Activated T-helper 17 cell treated with anti-CD3 and anti-CD28 coated beads, Interleukin-2, amount 50 U/mL, for 72 hours (primary cell): ENCODE data around the gene ADM5. TPM values are rescaled to one million over a fixed set of nuclear protein-coding genes. Genes with fewer than 3 reads are reported as not detected.
"Not testable (repeated sequence)": the region's sequence is repeated elsewhere in the genome, so short reads cannot be mapped to it uniquely, and the experiment has no call there.

Experiments used
- ATAC-seq: fragments of 150-1000 bp; cut with Tn5 transposase; replicated peaks from 2 replicates; pipeline ENCODE4 v1.10.0; 2021; ENCODE audit warnings: mild to moderate bottlenecking, moderate library complexity
- H3K27ac Mint-ChIP-seq: one replicate; pipeline ENCODE4 v1.8.0; 2022; ENCODE audit warnings: mixed read lengths
- H3K27me3 Mint-ChIP-seq: one replicate; pipeline ENCODE4 v1.8.0; 2022; ENCODE audit warnings: mixed read lengths
- H3K36me3 Mint-ChIP-seq: one replicate; pipeline ENCODE4 v1.8.0; 2022; ENCODE audit warnings: low read depth, mild to moderate bottlenecking, mixed read lengths
- H3K4me1 Mint-ChIP-seq: one replicate; pipeline ENCODE4 v1.8.0; 2022; ENCODE audit warnings: mixed read lengths
- H3K4me3 Mint-ChIP-seq: one replicate; pipeline ENCODE4 v1.8.0; 2022; ENCODE audit warnings: mild to moderate bottlenecking, mixed read lengths
- H3K9me3 Mint-ChIP-seq: one replicate; pipeline ENCODE4 v1.8.0; 2022; ENCODE audit warnings: mixed read lengths
- total RNA-seq, 2 donors: library from RNA; stranded (reverse); gene quantifications; one replicate each; pipeline ENCODE4 v1.2.3, GENCODE V29; 2022

Gene ADM5
- total RNA-seq, 2 donors from 2014 or later, result 8.5 to 8.6 TPM

DNA sequence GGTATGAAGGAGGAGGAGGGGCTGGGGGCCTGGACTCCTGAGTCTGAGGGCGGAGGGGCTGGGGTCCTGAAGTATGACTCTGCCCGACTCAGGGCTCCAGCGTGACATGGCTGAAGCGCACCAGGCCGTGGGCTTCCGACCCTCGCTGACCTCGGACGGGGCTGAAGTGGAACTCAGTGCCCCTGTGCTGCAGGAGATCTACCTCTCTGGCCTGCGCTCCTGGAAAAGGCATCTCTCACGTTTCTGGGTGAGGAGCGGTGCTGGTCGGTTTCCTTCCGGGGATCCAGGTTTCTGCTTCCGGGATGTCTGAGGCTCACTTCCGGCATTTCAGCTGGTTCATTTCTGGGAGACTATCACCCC is 2.7 kb downstream of the ADM5 start:
- Mint-ChIP-seq H3K27me3 (peaks cover 8% of the 10 kb centered on the region), H3K4me1 (peaks cover 18% of the 10 kb centered on the region), H3K4me3 (peak overlapping the region; percentile 9), H3K9me3 (no peaks in the 10 kb centered on the region), H3K27ac (no peak overlapping the region), H3K36me3 (peaks cover 31% of the 10 kb centered on the region)
- ATAC-seq, result no peak

DNA sequence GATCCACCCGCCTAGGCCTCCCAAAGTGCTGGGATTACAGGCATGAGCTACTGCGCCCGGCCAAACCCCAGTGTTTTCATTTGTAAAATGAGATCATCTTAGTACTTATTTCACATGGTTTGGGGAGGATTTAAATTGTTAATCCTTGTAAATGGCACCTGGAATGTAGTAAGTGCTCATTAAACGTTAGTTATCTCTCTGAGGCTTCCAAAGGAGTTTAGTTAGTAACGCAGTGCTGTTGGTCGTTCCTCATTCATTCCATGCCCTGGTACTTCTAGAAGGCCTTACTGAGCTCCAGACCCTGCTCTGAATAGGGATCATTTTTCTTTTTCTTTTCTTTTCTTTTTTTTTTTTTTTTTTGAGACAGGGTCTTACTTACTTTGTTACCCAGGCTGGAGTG is 6.7 kb downstream of the ADM5 start:
- no peak for ATAC-seq
- no peaks in the 10 kb centered on the region for H3K27me3 Mint-ChIP-seq

DNA sequence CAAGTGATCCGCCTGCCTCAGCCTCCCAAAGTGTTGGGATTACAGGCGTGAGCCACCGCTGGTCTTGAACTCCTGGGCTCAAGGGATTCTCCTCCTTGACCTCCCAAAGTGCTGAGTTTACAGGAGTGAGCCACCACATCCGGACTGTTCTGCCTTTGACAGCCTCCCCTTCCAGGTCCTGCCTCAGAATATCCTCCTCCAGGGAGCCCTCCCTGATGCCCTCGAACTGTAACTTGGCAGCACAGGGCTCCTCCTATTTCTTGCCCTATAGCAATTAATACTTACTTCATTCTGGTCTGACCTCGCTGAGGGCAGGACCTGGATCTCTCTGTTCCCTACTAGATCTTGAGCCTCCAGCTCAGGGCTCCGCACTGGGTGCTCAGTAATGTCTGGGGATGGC is 7.5 kb downstream of the ADM5 start:
- H3K36me3 Mint-ChIP-seq, result no peaks in the 10 kb centered on the region
- H3K27ac Mint-ChIP-seq, result no peak overlapping the region
- H3K9me3 Mint-ChIP-seq, result no peaks in the 10 kb centered on the region
- no peaks in the 10 kb centered on the region for H3K27me3 Mint-ChIP-seq
- H3K4me1 Mint-ChIP-seq, result no peaks in the 10 kb centered on the region
- ATAC-seq, result no peak
- no peak overlapping the region for H3K4me3 Mint-ChIP-seq

More for the DNA sequence above, 6.7 kb downstream of the ADM5 start:
- H3K36me3 Mint-ChIP-seq, result no peaks in the 10 kb centered on the region
- no peaks in the 10 kb centered on the region for H3K4me1 Mint-ChIP-seq
- no peaks in the 10 kb centered on the region for H3K9me3 Mint-ChIP-seq
- no peak overlapping the region for H3K4me3 Mint-ChIP-seq
- no peak overlapping the region for H3K27ac Mint-ChIP-seq

DNA sequence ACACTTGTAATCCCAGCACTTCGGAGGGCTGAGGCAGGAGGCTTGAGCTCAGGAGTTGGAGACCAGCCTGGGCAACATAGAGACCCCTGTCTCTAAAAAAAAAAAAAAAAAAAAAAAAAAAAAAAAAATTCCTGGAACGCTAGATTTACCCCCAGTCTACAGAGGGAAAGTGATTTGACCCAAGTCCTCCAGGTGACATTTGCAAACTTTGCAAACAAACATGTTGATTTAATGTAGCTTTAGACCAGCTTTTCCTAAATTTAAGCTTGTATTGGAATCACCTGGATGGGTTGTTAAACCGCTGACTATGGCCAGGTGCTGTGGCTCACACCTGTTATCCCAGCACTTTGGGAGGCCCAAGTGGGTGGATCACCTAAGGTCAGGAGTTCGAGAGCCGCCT is 10.0 kb downstream of the ADM5 start:
- Mint-ChIP-seq H3K9me3 (no peaks in the 10 kb centered on the region), H3K27ac (no peak overlapping the region), H3K4me1 (no peaks in the 10 kb centered on the region), H3K36me3 (no peaks in the 10 kb centered on the region), H3K27me3 (no peaks in the 10 kb centered on the region), H3K4me3 (no peak overlapping the region)
- ATAC-seq, result no peak

DNA sequence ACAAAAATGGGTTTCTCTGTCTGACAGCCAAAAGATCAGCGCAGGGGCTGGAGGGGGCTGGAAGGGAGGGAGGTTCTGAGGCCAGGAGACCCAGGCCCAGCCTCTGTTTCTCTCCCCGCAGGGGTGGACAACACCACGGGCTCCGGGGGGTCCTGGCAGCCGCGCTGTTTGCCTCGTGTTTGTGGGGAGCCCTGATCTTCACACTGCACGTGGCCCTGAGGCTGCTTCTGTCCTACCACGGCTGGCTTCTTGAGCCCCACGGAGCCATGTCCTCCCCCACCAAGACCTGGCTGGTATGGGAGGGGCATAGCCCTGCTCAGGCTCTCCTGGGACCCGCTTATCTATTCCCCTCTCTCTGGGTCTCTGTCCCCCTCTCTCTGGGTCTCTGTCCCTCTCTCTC is 11.2 kb downstream of the ADM5 start:
- H3K36me3 Mint-ChIP-seq, result no peaks in the 10 kb centered on the region
- no peaks in the 10 kb centered on the region for H3K4me1 Mint-ChIP-seq
- peak; percentile 38 for ATAC-seq
- H3K4me3 Mint-ChIP-seq, result no peak overlapping the region
- H3K9me3 Mint-ChIP-seq, result no peaks in the 10 kb centered on the region
- no peak overlapping the region for H3K27ac Mint-ChIP-seq
- no peaks in the 10 kb centered on the region for H3K27me3 Mint-ChIP-seq

DNA sequence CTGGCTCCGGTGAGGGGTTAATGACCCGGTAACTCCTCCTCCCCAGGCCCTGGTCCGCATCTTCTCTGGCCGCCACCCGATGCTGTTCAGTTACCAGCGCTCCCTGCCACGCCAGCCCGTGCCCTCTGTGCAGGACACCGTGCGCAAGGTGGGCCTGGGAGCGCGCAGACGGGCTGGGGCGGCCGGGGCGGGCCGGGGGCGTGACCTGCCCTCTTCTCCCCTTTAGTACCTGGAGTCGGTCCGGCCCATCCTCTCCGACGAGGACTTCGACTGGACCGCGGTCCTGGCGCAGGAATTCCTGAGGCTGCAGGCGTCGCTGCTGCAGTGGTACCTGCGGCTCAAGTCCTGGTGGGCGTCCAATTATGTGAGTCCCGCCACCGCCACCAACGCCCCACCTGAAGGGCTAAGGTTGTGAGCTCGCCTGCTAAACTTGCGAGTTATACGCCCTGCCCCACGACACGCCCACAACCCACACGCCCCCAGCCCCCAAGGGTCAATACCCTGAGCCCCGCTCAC is 11.9 kb downstream of the ADM5 start:
- no peaks in the 10 kb centered on the region for H3K9me3 Mint-ChIP-seq
- no peak overlapping the region for H3K27ac Mint-ChIP-seq
- H3K27me3 Mint-ChIP-seq, result no peaks in the 10 kb centered on the region
- peak; percentile 39 for ATAC-seq
- H3K4me3 Mint-ChIP-seq, result no peak overlapping the region
- H3K4me1 Mint-ChIP-seq, result no peaks in the 10 kb centered on the region
- H3K36me3 Mint-ChIP-seq, result no peaks in the 10 kb centered on the region

DNA sequence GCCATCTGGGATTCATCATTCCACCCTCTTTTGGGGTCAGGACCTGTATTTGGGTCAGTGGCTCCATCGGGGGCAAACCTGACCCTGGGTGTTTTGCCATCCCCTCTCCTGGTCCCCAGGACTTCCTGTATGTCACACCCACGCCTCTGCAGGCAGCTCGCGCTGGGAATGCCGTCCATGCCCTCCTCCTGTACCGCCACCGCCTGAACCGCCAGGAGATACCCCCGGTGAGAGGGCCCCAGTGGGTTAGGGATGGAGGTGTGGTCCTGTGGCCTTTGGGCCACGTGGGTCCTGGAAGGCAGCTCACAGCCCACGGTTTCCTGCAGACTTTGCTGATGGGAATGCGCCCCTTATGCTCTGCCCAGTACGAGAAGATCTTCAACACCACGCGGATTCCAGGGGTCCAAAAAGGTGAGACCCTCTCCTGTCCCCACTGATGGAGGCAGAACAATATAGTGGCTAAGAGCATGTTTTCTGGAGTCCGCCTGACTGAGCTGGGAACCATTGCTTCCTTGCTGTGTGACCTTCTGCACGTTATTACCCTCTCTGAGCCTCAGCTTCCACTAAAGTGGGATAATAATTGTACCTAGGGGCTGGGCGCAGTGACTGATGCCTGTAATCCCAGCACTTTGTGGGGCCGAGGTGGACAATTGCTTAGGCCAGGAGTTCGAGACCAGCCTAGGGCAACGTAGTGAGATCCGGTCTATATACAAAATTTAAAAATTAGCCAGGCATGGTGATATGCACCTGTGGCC is 15.7 kb downstream of the ADM5 start:
- Mint-ChIP-seq H3K27me3 (peaks cover 6% of the 10 kb centered on the region), H3K4me1 (peaks cover 1% of the 10 kb centered on the region), H3K9me3 (no peaks in the 10 kb centered on the region), H3K36me3 (no peaks in the 10 kb centered on the region), H3K27ac (no peak overlapping the region), H3K4me3 (no peak overlapping the region)
- no peak for ATAC-seq

DNA sequence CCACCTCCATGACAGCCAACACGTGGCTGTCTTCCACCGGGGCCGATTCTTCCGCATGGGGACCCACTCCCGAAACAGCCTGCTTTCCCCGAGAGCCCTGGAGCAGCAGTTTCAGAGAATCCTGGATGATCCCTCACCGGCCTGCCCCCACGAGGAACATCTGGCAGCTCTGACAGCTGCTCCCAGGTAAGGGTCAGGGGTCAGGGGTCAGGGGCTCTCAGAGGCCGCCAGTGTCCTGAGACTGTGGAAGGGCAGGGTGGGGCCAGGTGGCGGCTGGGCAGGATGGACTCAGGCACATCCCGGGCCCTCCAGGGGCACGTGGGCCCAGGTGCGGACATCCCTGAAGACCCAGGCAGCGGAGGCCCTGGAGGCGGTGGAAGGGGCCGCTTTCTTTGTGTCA is 16.5 kb downstream of the ADM5 start:
- Mint-ChIP-seq H3K27ac (no peak overlapping the region), H3K4me3 (no peak overlapping the region), H3K36me3 (no peaks in the 10 kb centered on the region), H3K27me3 (peaks cover 9% of the 10 kb centered on the region), H3K4me1 (peaks cover 5% of the 10 kb centered on the region), H3K9me3 (no peaks in the 10 kb centered on the region)
- ATAC-seq, result no peak

DNA sequence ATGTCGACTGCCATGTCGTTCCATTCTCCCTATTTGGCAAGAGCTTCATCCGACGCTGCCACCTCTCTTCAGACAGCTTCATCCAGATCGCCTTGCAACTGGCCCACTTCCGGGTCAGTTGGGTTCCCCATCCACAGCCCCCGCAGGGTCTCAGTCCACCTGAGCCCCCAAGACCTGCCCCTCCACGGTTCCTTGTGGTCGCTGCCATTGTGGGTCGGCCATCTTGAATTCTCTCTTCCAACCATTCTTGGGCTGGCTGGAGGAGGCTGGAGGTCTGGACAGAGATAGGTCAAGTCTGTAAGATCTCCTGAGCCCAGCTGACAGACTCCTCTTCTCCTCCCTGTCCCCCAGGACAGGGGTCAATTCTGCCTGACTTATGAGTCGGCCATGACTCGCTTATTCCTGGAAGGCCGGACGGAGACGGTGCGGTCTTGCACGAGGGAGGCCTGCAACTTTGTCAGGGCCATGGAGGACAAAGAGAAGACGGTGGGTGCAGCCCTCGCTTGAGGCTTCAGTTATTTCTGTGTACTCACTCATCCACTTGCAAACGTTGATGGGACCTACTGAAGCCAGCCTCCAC is 21.1 kb downstream of the ADM5 start:
- H3K9me3 Mint-ChIP-seq, result no peaks in the 10 kb centered on the region
- H3K36me3 Mint-ChIP-seq, result no peaks in the 10 kb centered on the region
- no peak for ATAC-seq
- H3K27me3 Mint-ChIP-seq, result peaks cover 9% of the 10 kb centered on the region
- peaks cover 5% of the 10 kb centered on the region for H3K4me1 Mint-ChIP-seq
- no peak overlapping the region for H3K27ac Mint-ChIP-seq
- no peak overlapping the region for H3K4me3 Mint-ChIP-seq

DNA sequence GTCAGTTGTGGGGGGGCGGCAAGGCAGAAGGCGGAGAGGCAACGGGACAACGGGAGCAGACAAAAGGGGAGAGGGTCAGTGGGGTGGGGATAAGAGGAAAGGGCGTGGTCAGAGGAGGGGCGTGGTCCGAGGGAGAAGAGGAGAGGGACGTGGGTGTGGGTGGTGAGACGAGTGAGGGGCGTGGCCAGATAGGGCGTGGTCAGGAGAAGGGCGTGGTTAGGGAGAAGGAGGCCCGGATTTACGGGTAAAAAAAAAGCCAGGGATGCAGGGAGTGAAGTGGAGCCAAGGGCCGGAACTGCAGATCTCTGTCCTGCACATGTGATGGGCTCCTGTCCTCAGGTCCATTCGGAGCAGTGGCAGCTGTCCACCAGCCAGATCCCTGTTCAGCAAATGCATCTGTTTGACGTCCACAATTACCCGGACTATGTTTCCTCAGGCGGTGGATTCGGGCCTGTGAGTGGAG is 23.0 kb downstream of the ADM5 start:
- no peak for ATAC-seq
- no peak overlapping the region for H3K27ac Mint-ChIP-seq
- H3K9me3 Mint-ChIP-seq, result no peaks in the 10 kb centered on the region
- peaks cover 9% of the 10 kb centered on the region for H3K27me3 Mint-ChIP-seq
- peaks cover 5% of the 10 kb centered on the region for H3K4me1 Mint-ChIP-seq
- no peaks in the 10 kb centered on the region for H3K36me3 Mint-ChIP-seq
- H3K4me3 Mint-ChIP-seq, result no peak overlapping the region

DNA sequence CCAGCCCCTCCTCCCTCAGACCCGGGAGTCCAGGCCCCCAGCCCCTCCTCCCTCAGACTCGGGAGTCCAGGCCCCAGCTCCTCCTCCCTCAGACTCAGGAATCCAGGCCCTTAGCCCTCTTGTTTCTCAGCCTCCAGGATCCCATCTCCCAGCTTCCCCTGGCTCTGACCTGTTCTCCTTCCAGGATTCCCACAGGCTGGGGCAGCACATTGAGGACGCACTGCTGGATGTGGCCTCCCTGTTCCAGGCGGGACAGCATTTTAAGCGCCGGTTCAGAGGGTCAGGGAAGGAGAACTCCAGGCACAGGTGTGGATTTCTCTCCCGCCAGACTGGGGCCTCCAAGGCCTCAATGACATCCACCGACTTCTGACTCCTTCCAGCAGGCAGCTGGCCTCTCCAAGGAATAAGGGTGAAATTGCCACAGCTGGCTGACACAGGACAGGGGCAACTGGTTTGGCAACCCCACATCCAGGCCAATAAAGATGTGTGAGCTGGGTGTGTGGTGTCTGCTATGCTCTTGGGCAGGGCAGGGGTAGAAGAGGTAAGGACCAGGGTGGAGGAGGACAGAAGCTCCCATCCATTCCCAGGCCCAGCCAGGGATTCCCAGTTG is 23.9 kb downstream of the ADM5 start:
- H3K4me1 Mint-ChIP-seq, result peaks cover 5% of the 10 kb centered on the region

DNA sequence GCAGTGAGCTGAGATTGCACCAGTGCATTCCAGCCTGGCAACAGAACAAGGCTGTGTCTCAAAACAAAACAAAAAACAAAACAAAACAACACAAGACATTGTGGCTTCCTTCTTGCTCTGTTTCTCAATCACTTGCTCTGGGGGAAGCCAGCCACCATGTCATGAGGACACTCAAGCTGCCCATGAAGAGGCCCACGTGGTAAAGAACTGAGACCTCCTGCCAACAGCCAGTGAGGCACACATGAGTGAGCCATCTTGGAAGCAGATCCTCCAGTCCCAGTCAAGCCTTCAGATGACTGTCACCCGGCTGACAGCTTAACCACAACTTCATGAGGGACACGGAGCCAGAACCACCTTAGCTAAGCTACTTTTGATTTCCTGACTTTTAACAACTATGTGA is 26.8 kb downstream of the ADM5 start:
- Mint-ChIP-seq H3K27me3 (no peaks in the 10 kb centered on the region), H3K36me3 (no peaks in the 10 kb centered on the region), H3K27ac (peak overlapping the region; percentile 71), H3K9me3 (no peaks in the 10 kb centered on the region), H3K4me1 (no peaks in the 10 kb centered on the region), H3K4me3 (no peak overlapping the region)
- peak; percentile 59 for ATAC-seq

More for the DNA sequence above, 23.9 kb downstream of the ADM5 start:
- ATAC-seq, result no peak
- peaks cover 9% of the 10 kb centered on the region for H3K27me3 Mint-ChIP-seq
- H3K36me3 Mint-ChIP-seq, result no peaks in the 10 kb centered on the region
- no peak overlapping the region for H3K4me3 Mint-ChIP-seq
- no peaks in the 10 kb centered on the region for H3K9me3 Mint-ChIP-seq
- no peak overlapping the region for H3K27ac Mint-ChIP-seq

DNA sequence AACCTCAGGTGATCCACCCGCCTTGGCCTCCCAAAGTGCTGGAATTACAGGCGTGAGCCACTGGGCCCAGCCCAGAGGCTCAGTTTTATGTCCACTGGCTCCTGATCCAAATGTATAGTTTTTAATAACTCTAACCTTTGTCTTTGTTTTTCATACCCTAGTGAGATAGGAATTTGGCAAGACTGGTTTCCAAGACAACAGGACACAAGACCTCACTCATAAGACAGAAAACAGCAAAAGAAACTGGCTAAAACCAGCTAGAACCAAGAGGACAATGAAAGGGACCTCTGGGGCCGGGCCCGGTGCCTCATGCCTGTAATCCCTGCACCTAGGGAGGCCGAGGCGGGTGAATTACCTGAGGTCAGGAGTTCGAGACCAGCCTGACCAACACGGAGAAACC is 29.1 kb downstream of the ADM5 start:
- H3K36me3 Mint-ChIP-seq, result no peaks in the 10 kb centered on the region
- H3K9me3 Mint-ChIP-seq, result no peaks in the 10 kb centered on the region
- H3K4me1 Mint-ChIP-seq, result no peaks in the 10 kb centered on the region
- H3K27me3 Mint-ChIP-seq, result no peaks in the 10 kb centered on the region
- no peak for ATAC-seq
- no peak overlapping the region for H3K27ac Mint-ChIP-seq
- no peak overlapping the region for H3K4me3 Mint-ChIP-seq

DNA sequence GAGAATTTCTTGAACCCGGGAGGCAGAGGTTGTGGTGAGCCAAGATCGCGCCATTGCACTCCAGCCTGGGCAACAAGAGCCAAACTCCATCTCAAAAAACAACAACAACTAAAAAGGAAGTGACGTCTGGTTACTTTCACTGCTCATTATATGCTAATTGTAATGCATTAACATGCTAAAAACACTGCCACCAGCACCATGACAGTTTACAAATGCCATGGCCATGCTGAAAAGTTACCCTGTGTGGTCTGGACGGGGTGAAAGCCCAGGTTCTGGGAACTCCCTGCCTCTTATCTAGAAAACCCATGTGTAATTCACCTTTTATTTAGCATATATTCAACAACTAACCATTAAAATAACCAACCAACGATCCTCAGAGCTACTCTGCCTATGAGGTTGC is 29.6 kb downstream of the ADM5 start:
- H3K4me3 Mint-ChIP-seq, result no peak overlapping the region
- H3K9me3 Mint-ChIP-seq, result no peaks in the 10 kb centered on the region
- no peak for ATAC-seq
- H3K27ac Mint-ChIP-seq, result no peak overlapping the region
- H3K4me1 Mint-ChIP-seq, result no peaks in the 10 kb centered on the region
- H3K27me3 Mint-ChIP-seq, result no peaks in the 10 kb centered on the region
- H3K36me3 Mint-ChIP-seq, result no peaks in the 10 kb centered on the region

DNA sequence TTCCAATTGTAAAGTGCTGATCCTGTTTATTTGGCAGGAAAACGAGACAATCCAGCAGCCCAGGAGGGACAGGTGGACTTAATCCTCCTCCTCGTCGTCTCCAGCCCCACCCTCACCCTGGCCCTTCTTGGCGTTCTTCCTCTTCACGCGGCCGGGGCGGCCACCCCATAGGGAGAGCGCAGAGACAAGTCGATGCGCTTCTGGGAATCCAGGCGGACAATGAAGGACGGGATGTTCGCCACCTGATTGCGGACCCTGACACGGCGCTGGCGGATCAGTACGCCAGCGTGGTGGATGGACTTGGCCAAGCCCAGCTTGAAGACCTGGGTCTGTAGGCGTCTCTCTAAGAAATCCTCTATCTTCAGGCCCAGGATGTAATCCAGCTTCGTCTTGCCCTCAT is 30.0 kb downstream of the ADM5 start:
- not testable (repeated sequence) for ATAC-seq

More for the DNA sequence above, 30.0 kb downstream of the ADM5 start:
- not testable (repeated sequence) for H3K4me1 Mint-ChIP-seq, H3K4me3 Mint-ChIP-seq, H3K9me3 Mint-ChIP-seq, H3K36me3 Mint-ChIP-seq, H3K27me3 Mint-ChIP-seq, H3K27ac Mint-ChIP-seq
